GM21723 (cell line): ENCODE results near the gene ADGRG4.

Experiments
- ATAC-seq: cut with Tn5 transposase; IDR thresholded peaks from one replicate; pipeline ENCODE4 v1.9.1; 2021; ENCODE audit warnings: mild to moderate bottlenecking, moderate library complexity; ENCODE audit not compliant: unreplicated experiment

ADGRG4 gene

DNA sequence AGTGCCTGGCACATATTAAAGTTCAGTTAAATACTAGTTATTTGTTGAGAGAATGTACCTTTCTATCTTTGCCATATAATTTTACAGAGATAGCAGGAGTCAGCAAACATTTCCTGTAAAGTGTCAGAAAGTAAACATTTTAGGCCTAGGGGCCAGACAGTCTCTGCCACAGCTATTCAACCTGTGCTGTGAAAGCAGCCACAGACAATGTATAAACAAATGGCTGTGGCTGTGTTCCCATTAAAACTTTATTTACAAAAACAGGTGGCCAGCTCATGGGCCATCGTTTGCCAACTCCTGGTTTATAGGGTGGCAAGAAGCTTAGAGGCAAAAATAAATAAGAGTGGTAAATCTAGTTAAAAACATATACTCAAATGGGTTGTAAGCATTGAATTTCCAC lies 153.0 kb downstream of the ADGRG4 start:
- ATAC-seq: no peak

DNA sequence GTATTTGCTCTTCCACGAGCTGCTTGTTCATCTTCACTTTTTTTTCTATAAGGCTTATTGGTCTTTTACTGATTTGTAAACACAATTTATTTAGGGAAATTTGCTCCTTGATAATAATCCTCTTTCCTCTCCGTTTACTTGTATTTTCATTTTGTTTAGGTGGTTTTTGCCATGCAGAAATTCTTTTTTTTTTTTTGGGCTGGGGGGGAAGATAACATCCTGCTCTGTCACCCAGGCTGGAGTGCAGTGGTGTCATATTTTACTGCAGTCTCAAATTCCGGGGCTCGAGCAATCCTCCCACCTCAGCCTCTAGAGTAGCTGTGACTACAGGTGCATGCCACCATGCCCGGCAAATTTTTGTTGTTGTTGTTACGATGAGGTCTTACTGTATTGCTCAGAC lies 155.4 kb downstream of the ADGRG4 start:
- no peak for ATAC-seq

GRCh38 chrX:136457303-136457917 lies 156.6 kb downstream of the ADGRG4 start:
- ATAC-seq: no peak

DNA sequence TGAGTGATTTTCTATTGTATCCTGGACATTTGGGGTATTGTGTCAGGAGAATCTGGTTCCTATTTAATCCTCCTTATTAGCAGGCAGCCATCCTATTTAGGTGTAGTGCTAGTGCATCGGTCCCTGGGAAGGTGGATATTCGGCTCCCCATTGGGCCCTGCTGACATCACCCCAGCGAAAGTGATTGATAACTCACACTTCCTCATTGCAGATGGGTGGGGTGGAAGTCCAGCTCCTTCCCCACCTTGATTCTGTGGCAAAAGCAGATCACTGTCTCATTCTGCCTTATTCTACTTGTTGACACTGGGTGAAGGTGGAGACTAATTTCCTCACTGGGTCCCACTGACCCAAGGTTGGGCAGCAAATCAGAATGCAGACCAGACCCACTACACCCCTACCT lies 163.8 kb downstream of the ADGRG4 start:
- no peak for ATAC-seq
